Suprapubic skin (tissue), 4 donors: ENCODE results near the gene PKN2.

Experiments used
- POLR2A ChIP-seq, 2 donors: fragments of 450-650 bp; IDR thresholded peaks; one replicate each; pipeline ENCODE4 v1.6.1; 2017; ENCODE audit warnings: antibody characterized with exemption in 2 of 2, mild to moderate bottlenecking in 2 of 2, moderate library complexity in 2 of 2
- POLR2AphosphoS5 ChIP-seq, 3 donors: sonication (generic); formaldehyde crosslinking; IDR thresholded peaks; one replicate each; pipeline ENCODE4 v1.6.1; 2017; ENCODE audit warnings: antibody characterized with exemption in 3 of 3
- TF ChIP-seq, protein P1 (sequence below), 2 donors: fragments of 200-600 bp in 1 of 2; fragments of 450-650 bp in 1 of 2; sonication (generic) in 1 of 2; IDR thresholded peaks; one replicate each; pipeline ENCODE4 v1.5.1; 2016 to 2019; ENCODE audit warnings: antibody characterized with exemption in 2 of 2, mild to moderate bottlenecking in 1 of 2, moderate library complexity in 1 of 2

DNA sequence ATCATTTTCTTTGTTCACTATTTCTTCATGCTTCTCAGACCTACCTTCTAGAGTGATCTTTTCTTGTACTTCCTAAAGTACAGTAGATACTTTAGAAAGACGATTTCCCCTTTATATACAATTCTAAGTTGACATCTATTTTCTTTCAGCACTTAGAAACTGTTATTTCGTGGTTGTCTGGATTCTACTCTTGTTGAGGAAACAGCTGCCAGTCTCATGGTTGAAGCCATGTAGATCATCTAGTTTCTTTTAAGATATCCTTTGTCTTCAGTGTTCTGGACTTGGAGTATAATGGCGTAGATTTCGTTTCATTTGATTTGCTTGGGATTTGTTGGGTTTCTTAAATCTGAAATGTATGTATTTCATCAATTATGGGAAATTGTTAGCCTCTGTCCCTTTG is 67.6 kb downstream of the PKN2 start:
- TF ChIP-seq POLR2AphosphoS5 (IDR thresholded peaks at IDR 0.05), result no peak
- no peak for TF ChIP-seq POLR2A (IDR thresholded peaks at IDR 0.05)
- TF ChIP-seq, protein P1, sequence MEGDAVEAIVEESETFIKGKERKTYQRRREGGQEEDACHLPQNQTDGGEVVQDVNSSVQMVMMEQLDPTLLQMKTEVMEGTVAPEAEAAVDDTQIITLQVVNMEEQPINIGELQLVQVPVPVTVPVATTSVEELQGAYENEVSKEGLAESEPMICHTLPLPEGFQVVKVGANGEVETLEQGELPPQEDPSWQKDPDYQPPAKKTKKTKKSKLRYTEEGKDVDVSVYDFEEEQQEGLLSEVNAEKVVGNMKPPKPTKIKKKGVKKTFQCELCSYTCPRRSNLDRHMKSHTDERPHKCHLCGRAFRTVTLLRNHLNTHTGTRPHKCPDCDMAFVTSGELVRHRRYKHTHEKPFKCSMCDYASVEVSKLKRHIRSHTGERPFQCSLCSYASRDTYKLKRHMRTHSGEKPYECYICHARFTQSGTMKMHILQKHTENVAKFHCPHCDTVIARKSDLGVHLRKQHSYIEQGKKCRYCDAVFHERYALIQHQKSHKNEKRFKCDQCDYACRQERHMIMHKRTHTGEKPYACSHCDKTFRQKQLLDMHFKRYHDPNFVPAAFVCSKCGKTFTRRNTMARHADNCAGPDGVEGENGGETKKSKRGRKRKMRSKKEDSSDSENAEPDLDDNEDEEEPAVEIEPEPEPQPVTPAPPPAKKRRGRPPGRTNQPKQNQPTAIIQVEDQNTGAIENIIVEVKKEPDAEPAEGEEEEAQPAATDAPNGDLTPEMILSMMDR (IDR thresholded peaks at IDR 0.05), result no peak
